HepG2 (cell line): ENCODE results near the gene VPS54. TPM values are rescaled to one million over a fixed set of nuclear protein-coding genes. Genes with fewer than 3 reads are reported as not detected.

Experiments
- GLI4 ChIP-seq: sonication (generic); formaldehyde crosslinking; IDR thresholded peaks from 2 replicates; pipeline ENCODE4 v1.5.1; 2020; ENCODE audit warnings: missing genetic modification reagents, mild to moderate bottlenecking, moderate library complexity, borderline replicate concordance
- GPBP1L1 ChIP-seq: sonication (generic); formaldehyde crosslinking; IDR thresholded peaks from 2 replicates; pipeline ENCODE4 v1.5.0; 2020; ENCODE audit warnings: mild to moderate bottlenecking, missing genetic modification reagents
- IRF1 ChIP-seq: sonication (generic); formaldehyde crosslinking; IDR thresholded peaks from 2 replicates; pipeline ENCODE4 v1.4.0; 2020; ENCODE audit warnings: low read depth, mild to moderate bottlenecking, missing genetic modification reagents
- IRF2 ChIP-seq: IDR thresholded peaks from 2 replicates; pipeline ENCODE4 v1.6.1; 2018; ENCODE audit warnings: missing genetic modification reagents, missing compliant biosample characterization
- KDM5B ChIP-seq: sonication (generic); formaldehyde crosslinking; IDR thresholded peaks from 2 replicates; pipeline ENCODE4 v1.4.0; 2020; ENCODE audit warnings: missing genetic modification reagents, mild to moderate bottlenecking, borderline replicate concordance
- MED8 ChIP-seq: sonication (generic); formaldehyde crosslinking; IDR thresholded peaks from 2 replicates; pipeline ENCODE4 v1.8.1; 2023; ENCODE audit warnings: mild to moderate bottlenecking, missing genetic modification reagents; ENCODE audit not compliant: insufficient replicate concordance
- MTERF4 ChIP-seq: sonication (generic); formaldehyde crosslinking; IDR thresholded peaks from 2 replicates; pipeline ENCODE4 v1.8.0; 2023; ENCODE audit warnings: mild to moderate bottlenecking, missing genetic modification reagents
- POGK ChIP-seq: sonication (generic); formaldehyde crosslinking; conservative IDR thresholded peaks from 2 replicates; pipeline ENCODE4 v1.8.0; 2022; ENCODE audit warnings: mild to moderate bottlenecking, moderate library complexity, missing genetic modification reagents
- YEATS2 ChIP-seq: sonication (generic); formaldehyde crosslinking; IDR thresholded peaks from 2 replicates; pipeline ENCODE4 v1.4.0; 2020; ENCODE audit warnings: missing genetic modification reagents, borderline replicate concordance
- ZFP41 ChIP-seq: sonication (generic); formaldehyde crosslinking; IDR thresholded peaks from 2 replicates; pipeline ENCODE4 v1.4.0; 2020; ENCODE audit warnings: mild to moderate bottlenecking, missing genetic modification reagents, borderline replicate concordance
- ZNF142 ChIP-seq: sonication (generic); formaldehyde crosslinking; IDR thresholded peaks from 2 replicates; pipeline ENCODE4 v1.4.0; 2020; ENCODE audit warnings: missing genetic modification reagents
- ZNF275 ChIP-seq: sonication (generic); formaldehyde crosslinking; IDR thresholded peaks from 2 replicates; pipeline ENCODE4 v1.8.0; 2022; ENCODE audit warnings: missing genetic modification reagents, mild to moderate bottlenecking, inconsistent platforms, borderline replicate concordance
- ZNF446 ChIP-seq: sonication (generic); formaldehyde crosslinking; IDR thresholded peaks from 2 replicates; pipeline ENCODE4 v1.5.0; 2020; ENCODE audit warnings: mild to moderate bottlenecking, missing genetic modification reagents
- ZNF543 ChIP-seq: sonication (generic); formaldehyde crosslinking; IDR thresholded peaks from 2 replicates; pipeline ENCODE4 v1.4.0; 2020; ENCODE audit warnings: mild to moderate bottlenecking, missing genetic modification reagents
- polyA plus RNA-seq, 8 experiments: library from polyadenylated mRNA; depleted of rRNA in 3 of 8; stranded (reverse) in 7 of 8; unstranded in 1 of 8; fragments of >200 nt; fragmentation: Illumina TruSeq in 4 of 8; extraction: Trizol in 4 of 8; gene quantifications; 2 replicates each; pipeline versions ENCODE4 v1.2.1 to v1.2.3, GENCODE V29; 2011 to 2016; ENCODE audit warnings: low read depth in 4 of 8, missing spikeins in 1 of 8, mixed read lengths in 1 of 8; ENCODE audit not compliant: insufficient read depth in 1 of 8
- total RNA-seq, 5 experiments: library from RNA; depleted of rRNA; stranded (reverse); fragments of >200 nt; fragmentation: Illumina TruSeq; extraction: Trizol; gene quantifications; 2 replicates each; pipeline ENCODE4 v1.2.3, GENCODE V29; 2016; ENCODE audit warnings: low read depth in 1 of 5

The VPS54 gene
- total and polyA plus RNA-seq, 2 of the 13 experiments (the other 11 are each of a cell fraction or from before 2014, with no cell fraction given), result 64.7 to 77.5 TPM

- TF ChIP-seq ZNF142, result peak; percentile 48; the same call in 1 of the 2 replicates
- no peak for TF ChIP-seq GLI4
- no peak for TF ChIP-seq GPBP1L1 (CRISPR knock-in tag)
- TF ChIP-seq MTERF4 (CRISPR knock-in tag), result 0 out of 2 replicates have a peak, but pooled peaks have one; percentile 73
- peak; percentile 88; the same call in 1 of the 2 replicates for TF ChIP-seq ZNF446
- TF ChIP-seq YEATS2 (CRISPR knock-in tag), result no peak
- TF ChIP-seq KDM5B, result peak; percentile 78; the same call in 1 of the 2 replicates
- no peak; the same call in 1 of the 2 replicates for TF ChIP-seq IRF2 (CRISPR knock-in tag)
- no peak for TF ChIP-seq MED8
- no peak for TF ChIP-seq ZFP41
- TF ChIP-seq ZNF543 (CRISPR knock-in tag), result no peak
- TF ChIP-seq POGK (CRISPR knock-in tag), result no peak
- TF ChIP-seq IRF1 (CRISPR knock-in tag), result 0 out of 2 replicates have a peak, but pooled peaks have one; percentile 20
- no peak; the same call in 1 of the 2 replicates for TF ChIP-seq ZNF275 (CRISPR knock-in tag)
These were observed at the start of gene VPS54 (continued) for GRCh38 chr2:64019083-64019974.
